H9 (cell line): Measurements from ENCODE around the gene SEC23B. TPM values are rescaled to one million over a fixed set of nuclear protein-coding genes. Genes with fewer than 3 reads are reported as not detected.
"Not testable (repeated sequence)": the region's sequence is repeated elsewhere in the genome, so short reads cannot be mapped to it uniquely, and the experiment has no call there.

Source experiments
- DNase-seq: peaks from one replicate; pipeline ENCODE4 v3.0.0-alpha.2; 2017
- H2AFZ ChIP-seq: one replicate; pipeline ENCODE4 v1.6.1; 2013; ENCODE audit warnings: mild to moderate bottlenecking, low read length, control low read depth, moderate library complexity
- H2AK5ac ChIP-seq: 2 replicates; pipeline ENCODE4 v1.6.1; 2013; ENCODE audit warnings: low read length, control low read depth, mixed read lengths; ENCODE audit not compliant: insufficient read length
- H2BK120ac ChIP-seq: one replicate; pipeline ENCODE4 v1.6.1; 2013; ENCODE audit warnings: low read depth, mild to moderate bottlenecking, low read length, control low read depth, inconsistent platforms; ENCODE audit not compliant: poor library complexity, severe bottlenecking
- H2BK12ac ChIP-seq: 2 replicates; pipeline ENCODE4 v1.6.1; 2013; ENCODE audit warnings: low read length, control low read depth, mixed read lengths, low read depth; ENCODE audit not compliant: insufficient read length
- H2BK15ac ChIP-seq: 2 replicates; pipeline ENCODE4 v1.6.1; 2013; ENCODE audit warnings: low read depth, low read length, control low read depth
- H2BK20ac ChIP-seq: one replicate; pipeline ENCODE4 v1.6.1; 2013; ENCODE audit warnings: low read depth, mild to moderate bottlenecking, low read length, control low read depth, inconsistent platforms; ENCODE audit not compliant: poor library complexity, severe bottlenecking
- H2BK5ac ChIP-seq: 2 replicates; pipeline ENCODE4 v1.6.1; 2013; ENCODE audit warnings: low read length, control low read depth, mixed read lengths; ENCODE audit not compliant: insufficient read length
- H3K14ac ChIP-seq: 2 replicates; pipeline ENCODE4 v1.6.1; 2013; ENCODE audit warnings: low read length, control low read depth; ENCODE audit not compliant: insufficient read depth
- H3K18ac ChIP-seq: 2 replicates; pipeline ENCODE4 v1.6.1; 2013; ENCODE audit warnings: low read depth, mild to moderate bottlenecking, mixed read lengths, low read length, control low read depth; ENCODE audit not compliant: insufficient read length
- H3K23ac ChIP-seq: 2 replicates; pipeline ENCODE4 v1.6.1; 2013; ENCODE audit warnings: low read length, control low read depth, mixed read lengths, low read depth; ENCODE audit not compliant: insufficient read length
- H3K23me2 ChIP-seq: 2 replicates; pipeline ENCODE4 v1.6.1; 2013; ENCODE audit warnings: low read depth, mild to moderate bottlenecking, mixed read lengths, low read length, control low read depth; ENCODE audit not compliant: insufficient read length, poor library complexity, severe bottlenecking
- H3K27ac ChIP-seq: 2 replicates; pipeline ENCODE4 v1.5.1; 2013; ENCODE audit warnings: low read length, control low read depth, mixed read lengths, low read depth; ENCODE audit not compliant: insufficient read length
- H3K27me3 ChIP-seq: 2 replicates; pipeline ENCODE4 v1.6.1; 2013; ENCODE audit warnings: low read length, control low read depth, inconsistent platforms; ENCODE audit not compliant: insufficient read depth
- H3K4ac ChIP-seq: 2 replicates; pipeline ENCODE4 v1.6.1; 2013; ENCODE audit warnings: low read depth, mild to moderate bottlenecking, control low read depth, inconsistent platforms, low read length, moderate library complexity
- H3K4me1 ChIP-seq: 2 replicates; pipeline ENCODE4 v1.6.1; 2013; ENCODE audit warnings: low read length, control low read depth, inconsistent platforms; ENCODE audit not compliant: insufficient read depth
- H3K4me2 ChIP-seq: 2 replicates; pipeline ENCODE4 v1.6.1; 2013; ENCODE audit warnings: low read length, control low read depth, mixed read lengths; ENCODE audit not compliant: insufficient read length, insufficient read depth
- H3K56ac ChIP-seq: 2 replicates; pipeline ENCODE4 v1.6.1; 2013; ENCODE audit warnings: low read depth, mild to moderate bottlenecking, mixed read lengths, low read length, control low read depth; ENCODE audit not compliant: insufficient read length
- H3K79me1 ChIP-seq: 2 replicates; pipeline ENCODE4 v1.6.1; 2013; ENCODE audit warnings: low read depth, mild to moderate bottlenecking, moderate library complexity, low read length, control low read depth, inconsistent platforms; ENCODE audit not compliant: insufficient read depth, poor library complexity, severe bottlenecking
- H3K79me2 ChIP-seq: 2 replicates; pipeline ENCODE4 v1.6.1; 2013; ENCODE audit warnings: low read length, control low read depth, inconsistent platforms; ENCODE audit not compliant: insufficient read depth
- H3K9ac ChIP-seq: 2 replicates; pipeline ENCODE4 v1.6.1; 2013; ENCODE audit warnings: low read length, control low read depth, mixed read lengths; ENCODE audit not compliant: insufficient read length; ENCODE audit errors: extremely low read depth
- H3K9me3 ChIP-seq: one replicate; pipeline ENCODE4 v1.6.1; 2013; ENCODE audit warnings: low read depth, low read length, inconsistent platforms; ENCODE audit not compliant: control insufficient read depth
- H3T11ph ChIP-seq: one replicate; pipeline ENCODE4 v1.6.1; 2013; ENCODE audit warnings: mild to moderate bottlenecking, low read length, control low read depth, inconsistent platforms
- H4K20me1 ChIP-seq: one replicate; pipeline ENCODE4 v1.6.1; 2013; ENCODE audit not compliant: control insufficient read depth, insufficient read length, insufficient read depth
- H4K5ac ChIP-seq: 2 replicates; pipeline ENCODE4 v1.6.1; 2013; ENCODE audit warnings: low read depth, mild to moderate bottlenecking, mixed read lengths, low read length, control low read depth; ENCODE audit not compliant: insufficient read length
- H4K8ac ChIP-seq: replicated peaks from 2 replicates; pipeline ENCODE4 v1.6.1; 2013; ENCODE audit warnings: low read length, control low read depth, mixed read lengths, low read depth; ENCODE audit not compliant: insufficient read length
- H4K91ac ChIP-seq: 2 replicates; pipeline ENCODE4 v1.6.1; 2013; ENCODE audit warnings: low read depth, mild to moderate bottlenecking, moderate library complexity, mixed read lengths, low read length, control low read depth; ENCODE audit not compliant: insufficient read length
- H3K27ac Mint-ChIP-seq, 3 experiments: 2 replicates in 2 of 3; 3 replicates in 1 of 3; pipeline ENCODE4 v1.8.0; 2020 to 2021; ENCODE audit warnings: mixed read lengths in 3 of 3, mild to moderate bottlenecking in 1 of 3, moderate library complexity in 1 of 3
- H3K27me3 Mint-ChIP-seq: 2 replicates; pipeline ENCODE4 v1.8.0; 2021; ENCODE audit warnings: low read depth, mild to moderate bottlenecking, moderate library complexity, mixed read lengths
- H3K36me3 Mint-ChIP-seq, 3 experiments: 2 replicates in 2 of 3; 3 replicates in 1 of 3; pipeline ENCODE4 v1.8.0; 2020 to 2021; ENCODE audit warnings: low read depth in 3 of 3, mixed read lengths in 3 of 3; ENCODE audit not compliant: insufficient read depth in 1 of 3
- H3K4me1 Mint-ChIP-seq, 2 experiments: 2 replicates each; pipeline ENCODE4 v1.8.0; 2020; ENCODE audit warnings: mixed read lengths in 2 of 2
- H3K4me3 Mint-ChIP-seq, 2 experiments: 2 replicates in 1 of 2; 3 replicates in 1 of 2; pipeline ENCODE4 v1.8.0; 2020 to 2021; ENCODE audit warnings: mild to moderate bottlenecking in 2 of 2, mixed read lengths in 2 of 2, moderate library complexity in 1 of 2
- H3K9me3 Mint-ChIP-seq, 2 experiments: 2 replicates in 1 of 2; 3 replicates in 1 of 2; pipeline ENCODE4 v1.8.0; 2020; ENCODE audit warnings: mild to moderate bottlenecking in 2 of 2, mixed read lengths in 2 of 2, moderate library complexity in 1 of 2
- CTCF ChIP-seq: fragments of 200-600 bp; sonication (generic); conservative IDR thresholded peaks from 3 replicates; pipeline ENCODE4 v1.8.0; 2021; ENCODE audit warnings: antibody characterized with exemption, mild to moderate bottlenecking
- WGBS: extraction: QIAGEN DNeasy Blood & Tissue Kit; methylation state at CpG from one replicate; pipeline ENCODE4 v1.1.7; 2013; ENCODE audit warnings: missing lambda C conversion rate, low lambda C conversion rate, mixed read lengths; ENCODE audit not compliant: insufficient read length; ENCODE audit errors: extremely low coverage; 5-methylcytosine and 5-hydroxymethylcytosine counted together
- total RNA-seq: library from RNA; stranded (reverse); gene quantifications from 2 replicates; pipeline ENCODE4 v1.2.1, GENCODE V29; 2021

The SEC23B gene
- total RNA-seq, 1 experiment from 2014 or later = 65.9 TPM

- DNase-seq = no peak
- H3K27ac Mint-ChIP-seq = no peak overlapping the region
- Histone ChIP-seq H2AFZ (no peak overlapping the region), H3K9me3 (no peaks in the 10 kb centered on the region), H3K27ac (no peak overlapping the region), H3K9ac (no peak overlapping the region), H2BK5ac (no peak overlapping the region), H3K14ac (no peak overlapping the region), H2BK12ac (no peak overlapping the region), H2BK20ac (no peak overlapping the region), H2AK5ac (no peak overlapping the region), H3K18ac (no peak overlapping the region), H3K79me2 (no peaks in the 10 kb centered on the region), H3K4me2 (no peak overlapping the region), H3T11ph (no peak overlapping the region), H3K79me1 (no peaks in the 10 kb centered on the region), H3K4ac (no peak overlapping the region), H4K8ac (no peak overlapping the region), H4K20me1 (no peaks in the 10 kb centered on the region), H3K4me1 (no peaks in the 10 kb centered on the region), H2BK15ac (no peak overlapping the region), H4K91ac (no peak overlapping the region), H3K56ac (no peak overlapping the region), H2BK120ac (no peak overlapping the region), H3K23ac (no peak overlapping the region), H3K23me2 (no peaks in the 10 kb centered on the region), H3K27me3 (no peaks in the 10 kb centered on the region), H4K5ac (no peak overlapping the region)
- H3K36me3 Mint-ChIP-seq = peaks cover 20 to 58% (median 55%) of the 10 kb centered on the region in 3 experiments; a peak in 6 of 7 replicates
- no peaks in the 10 kb centered on the region for H3K27me3 Mint-ChIP-seq
- no peak overlapping the region for H3K4me3 Mint-ChIP-seq
- no peaks in the 10 kb centered on the region for H3K9me3 Mint-ChIP-seq
- TF ChIP-seq CTCF = no peak
- no CpG with 5 or more reads among the region's 1 CpG for WGBS
- no peaks in the 10 kb centered on the region for H3K4me1 Mint-ChIP-seq
Observed at GRCh38 chr20:18524646-18525045, 16.9 kb downstream of the SEC23B start.

GRCh38 chr20:18526761-18527160 lies 19.0 kb downstream of the SEC23B start:
- H2AK5ac ChIP-seq, H3K27ac Mint-ChIP-seq, H3K9ac ChIP-seq, H3K56ac ChIP-seq, H3K4me2 ChIP-seq, DNase-seq, H4K20me1 ChIP-seq, H4K8ac ChIP-seq, H3K27ac ChIP-seq, H3K9me3 Mint-ChIP-seq, H2AFZ ChIP-seq, H2BK12ac ChIP-seq, H3K4me1 ChIP-seq, H3K4ac ChIP-seq, H3K23ac ChIP-seq, H3K23me2 ChIP-seq, H2BK5ac ChIP-seq, H4K5ac ChIP-seq, H3K4me3 Mint-ChIP-seq, H3K79me1 ChIP-seq, H3K27me3 Mint-ChIP-seq, H2BK15ac ChIP-seq, H3K18ac ChIP-seq, H3K14ac ChIP-seq, H2BK20ac ChIP-seq, H3T11ph ChIP-seq, H3K4me1 Mint-ChIP-seq, H4K91ac ChIP-seq, H3K79me2 ChIP-seq, H2BK120ac ChIP-seq, H3K9me3 ChIP-seq, H3K27me3 ChIP-seq: not testable (repeated sequence)
- WGBS = no CpG with 5 or more reads among the region's 14 CpGs
- peaks cover 30 to 77% (median 71%) of the 10 kb centered on the region in 3 experiments; a peak in 6 of 7 replicates for H3K36me3 Mint-ChIP-seq
